D341Med (cell line): ENCODE results near the gene PCYT1A.
"Not testable (repeated sequence)": the region's sequence is repeated elsewhere in the genome, so short reads cannot be mapped to it uniquely, and the experiment has no call there.

Experiments used
- DNase-seq: peaks from one replicate; pipeline ENCODE4 v3.0.0; 2012; ENCODE audit warnings: low spot score

Gene PCYT1A

DNA sequence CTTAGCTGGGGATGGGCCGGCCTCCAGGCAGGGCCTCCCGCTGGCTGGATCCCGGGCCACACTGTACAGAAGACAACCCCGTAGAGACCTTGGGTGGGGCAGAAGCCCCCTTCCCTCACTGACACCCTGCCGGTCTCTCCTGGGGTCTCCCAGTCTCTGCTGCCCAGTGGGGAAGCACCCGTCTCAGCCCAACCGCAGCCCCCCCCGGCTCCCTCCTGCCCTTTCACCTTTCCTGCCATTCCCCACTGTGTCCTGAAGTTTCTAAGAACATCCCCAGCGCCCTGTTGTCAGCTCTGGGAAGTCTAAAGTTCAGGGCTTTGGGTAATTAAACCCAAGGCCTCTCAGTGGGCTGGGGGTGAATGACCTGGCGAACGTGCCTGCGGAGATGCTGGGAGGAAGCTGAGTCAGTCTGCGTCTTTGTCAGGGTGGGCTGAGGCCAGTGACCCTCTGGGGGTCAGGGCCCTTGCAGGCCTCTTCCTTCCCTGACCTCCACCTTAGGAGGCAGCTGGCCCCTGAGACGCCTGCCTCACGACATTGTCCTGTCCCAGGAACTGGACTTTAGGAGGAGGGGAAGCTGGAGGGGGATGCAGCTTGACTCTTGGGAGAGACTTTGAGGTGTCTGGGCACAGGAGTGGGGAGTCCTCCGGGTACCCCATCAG is 72.6 kb downstream of the PCYT1A start:
- DNase-seq = peak; percentile 28

DNA sequence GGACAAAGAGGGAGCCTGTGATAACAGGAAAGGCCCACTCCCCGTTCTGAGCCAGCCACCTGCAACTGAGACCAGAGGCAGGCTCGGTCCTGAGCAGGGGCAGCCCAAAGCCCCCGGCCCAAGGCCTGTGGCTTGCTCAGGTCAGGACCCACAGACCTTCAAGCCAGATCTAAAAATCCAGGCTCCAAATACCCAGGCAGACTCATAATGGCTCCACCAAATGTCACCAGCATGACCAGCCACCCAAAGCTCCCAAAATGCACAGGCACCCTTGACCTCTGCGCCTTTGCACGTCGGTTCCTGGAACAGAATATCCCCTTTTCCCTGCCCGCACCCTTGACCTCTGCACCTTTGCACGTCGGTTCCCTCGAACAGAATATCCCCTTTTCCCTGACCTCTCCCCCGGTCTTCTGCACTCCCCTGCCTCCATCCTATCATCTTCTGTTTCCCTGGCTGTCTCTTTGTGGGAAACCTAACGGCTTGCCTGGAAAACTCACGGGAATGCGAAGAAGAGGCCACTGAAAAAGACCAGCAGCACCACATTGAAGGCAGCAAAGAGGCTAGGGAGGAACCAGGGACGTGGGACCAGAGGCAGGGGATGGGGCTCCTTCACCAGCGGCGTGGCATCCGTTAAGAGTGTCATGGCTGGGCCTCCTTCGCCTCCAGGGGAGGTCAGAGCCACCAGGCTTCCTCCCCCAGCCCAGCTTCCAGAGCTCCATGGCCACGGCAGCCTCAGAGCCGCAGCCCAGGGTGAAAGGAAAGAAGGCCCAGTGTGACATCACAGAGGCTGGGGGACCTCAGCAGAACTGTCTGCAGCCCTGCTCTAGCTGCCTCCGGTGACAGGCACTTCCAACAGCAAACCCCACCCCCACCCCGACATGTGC is 76.6 kb downstream of the PCYT1A start, which contains the start of gene ZDHHC19:
TSS of gene ZDHHC19 (minus strand) at position 728 of the 884 bp plus-strand sequence. CDS start at position 643, 85 bp downstream.
- DNase-seq = no peak

DNA sequence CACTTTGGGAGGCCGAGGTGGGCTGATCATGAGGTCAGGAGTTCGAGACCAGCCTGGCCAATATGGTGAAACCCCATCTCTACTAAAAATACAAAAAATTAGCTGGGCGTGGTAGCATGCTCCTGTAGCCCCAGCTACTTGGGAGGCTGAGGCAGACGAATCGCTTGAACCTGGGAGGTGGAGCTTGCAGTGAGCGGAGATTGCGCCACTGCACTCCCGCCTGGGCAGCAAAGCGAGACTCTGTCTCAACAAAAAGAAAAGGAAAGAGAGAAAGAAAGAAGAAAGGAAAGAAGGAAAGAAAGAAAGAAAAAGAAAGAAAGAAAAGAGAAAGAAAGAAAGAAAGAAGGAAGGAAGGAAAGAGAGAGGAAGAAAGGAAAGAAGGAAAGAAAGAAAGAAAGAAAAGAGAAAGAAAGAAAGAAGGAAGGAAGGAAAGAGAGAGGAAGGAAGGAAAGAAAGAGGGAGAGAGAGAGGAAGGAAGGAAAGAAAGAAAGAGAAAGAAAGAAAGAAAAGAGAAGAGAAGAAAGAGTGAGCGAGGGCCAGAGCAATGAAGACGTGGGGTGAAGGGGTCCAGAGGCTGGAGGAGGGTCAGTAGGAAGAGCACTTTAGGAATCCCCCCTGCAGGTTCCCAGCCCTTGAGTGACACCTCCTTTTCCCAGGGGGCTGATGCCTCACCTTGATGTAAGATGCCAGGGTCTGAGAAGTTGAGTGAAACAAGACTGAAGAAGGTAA is 77.4 kb downstream of the PCYT1A start:
- not testable (repeated sequence) for DNase-seq

DNA sequence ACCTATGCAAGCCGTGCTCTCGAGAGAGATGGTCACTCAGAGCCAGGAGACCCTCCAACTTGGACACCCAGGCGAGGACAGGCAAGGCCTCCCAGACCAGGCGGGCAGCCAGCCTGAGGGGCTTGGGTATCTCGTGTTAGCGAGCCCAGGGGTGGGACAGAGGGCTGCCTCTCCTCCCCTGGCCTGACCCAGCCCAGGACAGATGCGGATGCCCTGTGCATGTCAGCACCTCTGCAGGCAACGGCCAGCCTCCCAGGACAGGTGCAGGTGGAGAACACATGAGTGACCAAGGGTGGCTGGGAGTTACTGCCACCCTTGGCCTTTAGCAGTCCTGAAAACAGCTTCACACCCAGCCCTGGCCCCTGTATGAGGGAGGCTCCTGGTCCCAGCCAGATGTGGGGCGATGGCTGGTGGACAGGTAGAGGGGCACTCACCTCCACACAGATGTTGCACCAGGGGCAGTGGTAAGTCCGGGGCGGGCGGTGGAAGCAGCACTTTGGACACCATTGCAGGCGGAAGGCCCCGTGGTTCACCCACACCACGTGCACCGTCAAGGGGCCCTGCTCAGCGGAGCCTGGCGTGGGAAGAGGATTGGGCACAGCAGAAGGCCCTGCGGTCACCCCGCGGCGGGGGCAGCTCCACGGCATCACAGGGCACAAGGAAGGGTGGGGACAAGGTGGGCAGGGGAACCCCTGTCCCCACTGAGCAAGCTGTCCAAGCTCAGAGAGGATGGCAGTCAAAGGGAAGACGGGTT is 78.4 kb downstream of the PCYT1A start:
- DNase-seq = no peak

DNA sequence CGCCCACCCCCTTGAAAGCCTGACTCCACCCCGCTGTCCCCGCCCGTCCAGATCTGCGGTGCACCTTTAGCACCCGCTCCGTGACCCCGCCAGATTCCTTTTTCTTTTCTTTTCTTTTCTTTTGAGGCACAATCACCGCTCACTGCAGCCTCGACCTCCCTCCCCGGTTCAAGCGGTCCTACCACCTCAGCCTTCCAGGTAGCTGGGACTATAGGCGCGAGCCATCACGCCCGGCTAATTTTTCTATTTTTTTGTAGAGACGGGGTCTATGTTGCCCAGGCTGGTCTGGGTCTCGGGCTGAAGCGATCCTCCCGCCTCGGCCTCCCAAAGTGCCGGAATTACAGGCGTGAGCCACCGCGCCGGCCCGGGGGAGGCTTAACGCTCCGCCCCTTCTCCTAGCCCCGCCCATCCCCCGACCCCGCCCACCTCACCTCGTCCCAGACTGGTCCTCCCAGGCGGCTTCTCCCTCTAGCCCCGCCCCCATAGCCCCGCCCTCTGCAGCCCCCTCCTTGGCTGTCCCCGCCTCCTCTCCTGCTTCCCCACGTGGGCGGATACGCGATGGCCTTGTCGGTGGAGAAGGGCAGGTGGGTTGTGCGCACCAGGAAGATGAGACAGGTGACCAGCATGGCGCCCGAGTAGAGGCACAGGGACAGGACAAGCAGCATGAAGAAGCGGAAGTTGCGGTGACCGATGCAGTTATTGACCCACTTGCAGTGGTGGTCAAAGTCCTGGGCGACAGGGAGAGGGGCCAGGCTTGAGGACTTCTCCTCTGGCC is 79.5 kb downstream of the PCYT1A start:
- DNase-seq = no peak

DNA sequence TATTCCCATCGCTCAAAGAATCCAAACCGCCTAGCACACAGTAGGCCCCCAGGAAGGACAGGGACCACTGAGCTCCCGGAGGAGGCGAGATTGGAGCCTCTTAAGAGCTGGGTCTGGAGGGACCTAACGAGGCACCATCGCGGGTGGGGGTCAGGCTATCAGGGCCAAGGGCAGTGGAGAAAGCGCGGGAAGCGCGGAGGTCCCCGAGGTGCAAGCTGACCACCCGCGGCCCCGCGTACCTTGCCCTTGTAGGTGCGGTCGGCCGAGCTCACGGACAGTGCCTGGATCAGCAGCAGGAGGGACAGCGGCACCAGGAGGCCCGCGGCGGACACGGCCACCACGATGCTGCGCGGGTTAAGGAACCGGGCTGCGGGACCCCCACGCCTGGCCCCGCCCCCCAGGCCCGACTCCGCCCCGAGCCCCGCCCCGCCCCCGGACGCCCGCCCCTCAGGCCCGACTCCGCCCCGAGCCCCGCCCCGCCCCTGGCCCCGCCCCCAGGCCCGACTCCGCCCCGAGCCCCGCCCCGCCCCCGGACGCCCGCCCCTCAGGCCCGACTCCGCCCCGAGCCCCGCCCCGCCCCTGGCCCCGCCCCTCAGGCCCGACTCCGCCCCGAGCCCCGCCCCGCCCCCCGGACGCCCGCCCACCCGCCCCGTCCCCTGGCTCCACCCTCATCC is 80.2 kb downstream of the PCYT1A start:
- DNase-seq = no peak

DNA sequence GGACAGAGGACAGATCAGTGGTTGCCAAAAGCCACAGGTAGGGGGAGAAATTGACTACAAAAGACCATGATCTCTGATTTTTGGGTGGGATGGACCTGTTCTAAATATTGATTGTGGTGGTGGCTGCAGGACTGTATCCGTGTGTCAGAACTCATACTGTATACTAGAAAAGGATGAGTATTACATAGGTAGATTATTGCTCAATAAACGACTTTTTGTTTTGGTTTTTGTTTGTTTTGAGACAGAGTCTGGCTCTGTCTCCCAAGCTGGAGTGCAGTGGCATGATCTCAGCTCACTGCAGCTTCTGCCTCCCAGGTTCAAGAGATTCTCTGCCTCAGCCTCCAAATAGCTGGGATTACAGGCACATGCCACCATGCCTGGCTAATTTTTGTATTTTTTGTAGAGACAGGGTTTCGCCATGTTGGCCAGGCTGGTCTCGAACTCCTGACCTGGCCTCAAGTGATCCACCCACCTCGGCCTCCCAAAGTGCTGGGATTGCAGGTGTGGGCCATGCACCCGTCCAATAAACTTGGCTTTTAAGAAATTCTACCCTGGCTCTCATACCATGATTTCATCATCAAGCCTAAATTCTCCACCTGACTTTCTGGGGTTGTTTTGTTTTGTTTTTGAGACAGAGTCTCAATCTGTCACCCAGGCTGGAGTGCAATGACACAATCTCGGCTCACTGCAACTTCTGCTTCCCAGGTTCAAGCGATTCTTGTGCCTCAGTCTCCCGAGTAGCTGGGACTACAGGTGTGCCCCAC is 81.9 kb downstream of the PCYT1A start:
- DNase-seq = not testable (repeated sequence)

DNA sequence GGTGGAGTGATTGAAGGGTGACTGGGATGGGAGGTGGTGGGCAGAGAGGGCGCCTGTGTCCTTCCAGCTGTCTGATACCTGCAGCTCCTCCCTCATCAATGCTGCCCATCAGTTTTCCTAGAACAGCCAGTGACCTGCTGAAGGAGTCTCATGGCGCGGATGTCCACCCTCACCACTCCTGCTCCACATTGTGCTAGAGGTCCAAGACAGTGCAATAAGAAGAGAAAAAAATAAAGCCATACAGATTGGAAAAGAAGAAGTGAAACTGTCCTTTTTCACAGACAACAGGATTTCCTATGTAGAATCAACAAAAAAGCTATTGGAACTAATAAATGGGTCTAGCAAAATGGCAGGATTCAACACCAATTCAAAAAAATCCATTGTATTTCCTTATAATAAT is 83.7 kb downstream of the PCYT1A start:
- DNase-seq = no peak

DNA sequence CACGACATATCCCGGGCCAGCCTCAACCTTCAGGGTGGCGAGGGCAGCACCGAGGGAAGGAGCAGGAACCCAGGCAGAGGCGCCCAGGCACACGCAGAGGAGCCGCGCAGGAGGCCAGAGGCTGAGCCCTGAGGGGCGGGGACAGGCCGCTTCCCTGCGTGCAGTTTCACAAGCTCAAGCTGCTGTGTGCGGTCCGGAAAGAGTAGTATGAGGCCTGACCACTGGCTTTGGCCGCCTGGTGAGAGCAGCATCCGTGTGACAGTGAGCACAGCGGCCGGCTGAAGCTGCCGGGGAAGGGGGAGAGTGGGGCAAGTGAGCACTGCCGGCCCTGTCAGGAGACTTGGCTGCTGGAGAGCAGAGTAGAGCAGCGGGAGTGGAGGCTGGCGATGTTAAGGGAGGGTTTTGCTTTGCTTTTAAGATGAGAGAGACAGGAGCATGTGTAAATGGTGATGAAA is 85.0 kb downstream of the PCYT1A start:
- DNase-seq = no peak

DNA sequence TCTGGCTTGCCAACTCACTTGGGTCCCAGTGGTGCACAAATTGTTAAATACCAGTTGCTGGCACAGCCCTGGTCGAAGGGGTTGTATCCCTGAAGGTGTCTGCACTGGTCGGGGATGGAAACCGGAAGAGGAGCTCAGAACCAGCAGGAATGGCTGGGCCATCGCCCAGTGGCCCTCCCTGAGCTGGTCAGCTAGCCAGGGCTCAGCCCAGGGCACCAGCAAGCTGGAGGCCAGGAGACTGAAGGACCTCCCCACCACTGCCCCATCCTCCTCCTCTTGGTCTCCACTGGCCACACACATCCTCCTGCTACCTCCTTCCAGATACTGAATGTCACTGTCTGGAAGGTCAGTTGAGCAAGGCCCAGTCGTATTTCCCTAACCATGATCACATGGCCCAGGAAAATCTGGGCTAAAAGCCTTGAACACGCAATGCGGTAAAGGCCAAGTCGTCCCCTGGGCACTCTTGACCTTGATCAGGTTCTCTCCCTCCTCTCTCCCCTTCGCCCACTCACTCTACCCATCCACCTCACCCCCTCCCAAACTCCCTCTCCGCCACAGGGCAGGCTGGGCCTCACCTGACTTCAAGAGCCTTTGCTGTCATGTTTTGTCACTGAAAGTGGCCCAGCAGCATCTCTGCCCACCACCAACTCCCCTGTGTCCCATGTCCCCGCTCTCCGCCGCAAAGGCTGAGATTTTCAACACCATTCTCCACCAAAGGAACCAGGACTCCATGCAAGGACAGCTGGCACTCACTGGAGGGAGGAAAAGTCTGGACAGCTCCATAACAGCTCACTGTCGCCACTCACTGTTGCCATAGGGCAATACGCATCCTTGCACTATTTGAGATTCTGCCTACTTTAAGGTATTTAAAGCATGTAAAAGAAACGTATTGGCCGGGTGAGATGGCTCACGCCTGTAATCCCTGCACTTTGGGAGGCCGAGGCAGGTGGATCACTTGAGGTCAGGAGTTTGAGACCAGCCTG is 88.5 kb downstream of the PCYT1A start:
- no peak for DNase-seq

DNA sequence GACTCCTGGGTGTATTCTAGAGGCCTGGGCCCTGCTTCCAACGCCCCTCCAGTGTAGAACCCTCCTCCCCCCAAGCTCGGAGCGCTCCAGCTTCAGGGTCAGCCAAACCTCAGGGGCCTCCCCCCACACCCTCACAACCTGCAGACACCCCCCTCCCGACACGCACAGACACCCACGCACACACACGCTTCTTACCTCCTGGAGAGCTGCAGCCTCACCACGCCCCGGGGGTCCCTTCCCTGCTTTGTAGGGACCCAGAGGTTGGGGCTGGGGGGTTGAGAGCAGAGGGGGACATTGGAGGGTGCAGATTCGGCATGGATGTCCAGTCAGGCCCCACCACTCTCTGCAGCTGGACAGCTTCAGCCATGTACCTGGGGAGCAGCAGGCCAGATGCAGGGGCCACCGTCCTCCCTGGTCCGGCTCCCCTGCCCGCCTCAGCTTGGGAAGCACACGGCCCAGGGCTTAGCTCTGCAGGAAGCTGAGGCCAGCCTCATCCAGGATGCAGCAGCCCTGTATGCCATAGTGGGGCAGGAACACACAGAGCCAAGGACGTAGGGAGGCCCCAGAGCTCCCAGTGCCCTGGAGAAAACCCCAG is 89.3 kb downstream of the PCYT1A start:
- DNase-seq = no peak

DNA sequence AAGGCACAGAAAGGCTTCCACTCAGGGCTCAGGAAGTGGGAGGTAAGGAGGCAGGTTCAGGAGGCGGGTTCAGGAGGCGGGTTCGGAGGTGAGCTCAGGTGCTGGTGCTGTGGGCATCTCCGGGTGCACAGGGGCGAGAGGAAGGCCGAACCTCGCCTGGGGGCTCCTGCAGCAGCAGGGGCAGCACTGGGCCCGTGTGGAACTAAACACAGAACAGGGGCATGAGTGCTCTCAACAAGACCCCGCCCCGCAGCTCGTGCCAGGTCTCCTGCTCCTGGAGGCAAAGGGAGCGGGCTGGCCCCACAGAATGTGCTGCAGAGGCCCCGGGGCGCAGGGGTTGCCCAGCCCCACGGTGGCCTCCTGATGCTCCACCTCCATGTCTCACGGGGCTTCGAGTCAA is 90.0 kb downstream of the PCYT1A start:
- no peak for DNase-seq

DNA sequence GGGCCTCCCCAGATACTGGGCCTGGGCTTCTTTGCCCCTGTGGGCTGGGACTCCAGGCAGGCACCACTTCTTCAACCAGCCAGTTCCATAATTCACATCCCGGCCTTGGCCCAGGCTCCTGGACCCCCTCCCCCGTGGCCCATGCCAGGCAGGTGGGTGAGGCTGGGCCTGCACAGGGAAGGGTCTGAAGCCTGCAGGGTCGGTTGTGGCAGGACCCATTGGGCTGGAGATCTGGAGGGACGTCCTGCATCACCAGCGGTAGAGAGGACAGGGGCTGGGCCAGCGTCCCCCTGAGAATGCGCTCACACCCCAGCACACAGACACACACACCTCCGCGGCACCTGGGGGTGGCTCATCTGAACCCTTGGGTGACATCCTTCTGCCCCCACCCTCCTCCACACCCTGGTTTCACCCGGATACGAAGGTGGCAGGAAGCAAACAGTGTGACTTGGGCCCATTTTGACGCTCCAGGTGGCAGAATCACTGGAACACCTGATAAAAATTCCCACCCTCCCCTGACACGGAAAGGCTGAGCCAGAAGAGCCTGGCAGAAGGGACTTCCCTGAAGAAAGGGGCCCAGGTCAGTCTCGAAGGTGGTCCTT is 91.8 kb downstream of the PCYT1A start:
- DNase-seq = no peak

DNA sequence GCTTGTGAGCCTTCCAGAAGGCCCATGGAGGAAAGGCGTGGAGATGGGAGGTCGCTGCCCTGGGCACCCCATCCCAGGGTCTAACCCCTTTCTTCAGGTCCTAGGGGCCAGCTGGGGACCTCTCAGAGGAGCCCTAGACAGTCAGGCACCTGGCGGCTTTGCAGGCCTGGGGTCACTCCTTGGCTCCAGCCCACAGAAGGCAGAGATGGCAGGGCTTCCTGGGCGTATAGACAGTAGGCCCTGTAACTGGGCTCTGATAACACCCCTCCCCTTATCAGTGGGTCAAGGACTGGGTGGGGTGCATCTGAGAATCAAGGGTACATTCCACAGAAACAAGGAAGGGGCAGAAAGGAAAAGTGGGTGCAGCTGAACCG is 93.0 kb downstream of the PCYT1A start:
- no peak for DNase-seq

DNA sequence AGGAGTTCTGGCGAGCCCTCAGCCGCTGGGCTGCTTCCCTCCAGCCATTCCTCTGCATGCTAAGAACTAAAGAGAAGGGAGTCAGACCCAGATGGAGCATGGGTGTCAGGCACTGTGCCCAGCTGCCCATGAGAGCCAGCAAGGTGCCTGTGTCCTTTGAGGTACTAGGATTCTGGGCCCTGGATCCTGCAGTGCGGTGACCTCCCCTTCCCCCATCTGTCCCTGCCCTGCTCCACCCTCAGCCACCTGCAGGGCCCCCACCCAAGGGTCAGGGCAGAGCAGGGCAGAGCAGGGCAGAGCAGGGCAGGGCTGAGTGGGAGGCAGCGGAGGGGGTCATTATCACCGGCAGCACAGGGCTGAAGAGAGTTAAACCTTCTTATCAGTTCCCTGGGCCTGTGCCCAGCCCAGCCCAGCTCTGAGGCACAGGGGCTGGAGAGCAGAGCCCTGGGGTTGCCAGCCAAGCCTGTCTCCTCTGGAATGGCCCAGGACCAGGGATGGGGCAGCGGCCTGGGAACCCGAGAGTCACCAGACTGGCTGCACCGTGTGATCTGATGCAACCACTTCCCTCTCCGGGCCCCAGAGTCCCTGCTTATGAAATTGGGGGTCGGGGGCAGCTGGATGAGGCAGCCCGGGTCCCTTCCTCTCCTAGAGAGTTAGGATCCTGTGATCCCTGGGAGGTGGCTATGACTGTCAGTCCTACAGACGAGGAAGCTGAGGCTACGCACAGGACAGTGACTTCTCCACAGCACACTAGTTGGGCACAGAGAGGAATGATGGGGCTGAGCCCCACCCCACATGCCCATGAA is 93.6 kb downstream of the PCYT1A start:
- no peak for DNase-seq

DNA sequence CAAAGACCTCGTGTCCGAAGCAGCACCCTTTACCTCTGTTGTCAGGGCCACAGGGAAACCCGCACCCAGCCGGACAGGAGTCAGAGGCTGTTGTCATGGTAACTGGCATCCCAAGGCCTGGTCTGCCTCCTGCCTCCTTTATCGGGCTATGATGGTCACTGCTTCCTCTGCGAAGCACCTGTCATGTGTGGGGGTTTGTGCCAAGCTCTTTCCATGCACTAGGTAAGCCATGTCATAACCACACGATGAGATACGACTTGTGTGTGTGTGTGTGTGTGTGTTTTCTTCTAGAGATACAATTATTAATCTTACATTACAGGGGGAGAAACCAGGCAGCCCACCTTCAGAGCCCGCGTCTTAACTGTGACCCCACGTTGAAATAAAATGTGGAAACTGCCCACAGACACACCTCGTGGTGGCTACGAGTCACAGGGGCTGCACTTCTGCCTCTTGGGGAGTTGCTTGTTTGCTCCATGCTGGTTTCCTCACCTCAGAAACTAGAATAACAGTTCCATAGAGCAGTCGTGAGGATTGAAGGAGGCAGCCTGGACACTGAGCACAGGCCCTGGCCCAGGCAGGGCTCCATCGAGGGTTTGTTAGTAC is 94.3 kb downstream of the PCYT1A start:
- no peak for DNase-seq
